ENCODE measurements around the gene ANGPTL2. TPM values are rescaled to one million over a fixed set of nuclear protein-coding genes. Genes with fewer than 3 reads are reported as not detected.

ANGPTL2 gene
- total and polyA plus RNA-seq, 2 of the 4 experiments (the other 2 are of a cell fraction) = 9.5 to 25.1 TPM

- H2BK5ac ChIP-seq (ENCODE audit: low read depth, low read length, poor library complexity, severe bottlenecking) = no peak overlapping the region
- H3K56ac ChIP-seq (ENCODE audit: extremely low read depth, insufficient read depth, low read length) = no peak overlapping the region
- DNase-seq = no peak
- dilution Hi-C loops (cut with HindIII; ENCODE audit: low sequenced_read_pairs, unreplicated experiment) (no loop called here), in situ Hi-C loops (cut with MboI; ENCODE audit: low sequenced_read_pairs) (no loop called here), intact Hi-C loops (cut with micrococcal nuclease) (no loop called here)
- H3K14ac ChIP-seq (replicated peaks; ENCODE audit: low read depth, low read length) = no peak overlapping the region
- peaks cover 0 to 10% of the 10 kb centered on the region in 2 experiments; a peak in 2 of 4 replicates for H3K79me1 ChIP-seq (ENCODE audit: low read depth in 1 of 2, low read length in 2 of 2)
- H3K27ac ChIP-seq (ENCODE audit: insufficient read depth, low read length) = no peak overlapping the region
- H2BK15ac ChIP-seq (ENCODE audit: low read depth, low read length) = no peak overlapping the region
- CTCF ChIA-PET = interaction anchor here (0.9 kb wide), 1 partner anchor 132 kb away, joined by 3 read pairs; no protein-coding TSS in a partner anchor
- H3K9me3 ChIP-seq (ENCODE audit: control insufficient read depth, insufficient read depth, low read length) = no peaks in the 10 kb centered on the region
- peaks cover 11% of the 10 kb centered on the region for H3K4me1 ChIP-seq (ENCODE audit: control insufficient read depth, insufficient read depth, low read length)
- no peak overlapping the region for H2AK9ac ChIP-seq (replicated peaks; ENCODE audit: low read depth, low read length, poor library complexity)
- H3K27me3 ChIP-seq (ENCODE audit: control insufficient read depth, insufficient read depth, low read length) = no peaks in the 10 kb centered on the region
- ATAC-seq (ENCODE audit: low read depth) = no peak
- no peak overlapping the region for H4K5ac ChIP-seq (ENCODE audit: low read depth, low read length)
- H3K36me3 ChIP-seq (ENCODE audit: control insufficient read depth, insufficient read depth, low read length) = peaks cover 61% of the 10 kb centered on the region; the same call in 1 of the 2 replicates
- H4K8ac ChIP-seq (ENCODE audit: low read depth in 2 of 2, low read length in 2 of 2) = no peak overlapping the region
- peaks cover 9% of the 10 kb centered on the region; the same call in 1 of the 2 replicates for H4K20me1 ChIP-seq (ENCODE audit: insufficient read depth, low read length)
- 100% methylated on average over 1 of the region's 5 CpGs; no CpG with 5 or more reads in 1 of the 2 experiments for WGBS, 2 experiments (ENCODE audit: extremely low coverage in 2 of 2, insufficient read length in 1 of 2)
- no peak overlapping the region for H3K23ac ChIP-seq (ENCODE audit: low read depth, low read length)
- POLR2A ChIA-PET (ENCODE audit: unreplicated experiment) = interaction anchor here (0.5 kb wide), 1 partner anchor 54 kb away, joined by 4 read pairs; no protein-coding TSS in a partner anchor
- peaks cover 11% of the 10 kb centered on the region for H3K9me1 ChIP-seq (ENCODE audit: insufficient read depth, low read length)
- no peak overlapping the region for H2AFZ ChIP-seq (replicated peaks; ENCODE audit: low read length, poor library complexity)
- no peak overlapping the region for H3K18ac ChIP-seq (ENCODE audit: low read depth, low read length)
- no peak overlapping the region for H2BK120ac ChIP-seq (ENCODE audit: low read depth, low read length)
- no peak overlapping the region for H2BK20ac ChIP-seq (ENCODE audit: low read depth, low read length)
- TF ChIP-seq MAFK (IDR thresholded peaks at IDR 0.05; ENCODE audit: low read depth, low read length) (no peak), NFE2L2 (IDR thresholded peaks at IDR 0.05; ENCODE audit: low read depth, low read length) (no peak), CEBPB (IDR thresholded peaks at IDR 0.05; ENCODE audit: low read depth, low read length) (no peak), RAD21 (IDR thresholded peaks at IDR 0.05; ENCODE audit: low read length) (no peak)
- no peak overlapping the region for H3K4ac ChIP-seq (ENCODE audit: low read depth, low read length)
- no peak overlapping the region for H3K4me3 ChIP-seq (ENCODE audit: insufficient read depth, low read depth, low read length)
- no peak overlapping the region for H2AK5ac ChIP-seq (ENCODE audit: low read depth, low read length)
- BruUV-seq (replicated peaks) = no TSS peak
- no peak overlapping the region for H3K9ac ChIP-seq (ENCODE audit: low read depth, low read length)
- no peak overlapping the region for H4K91ac ChIP-seq (ENCODE audit: insufficient read depth, low read depth, low read length)
- H3K4me2 ChIP-seq (ENCODE audit: low read depth, low read length) = no peak overlapping the region
Measured at GRCh38 chr9:127097683-127098082, 24.8 kb downstream of the ANGPTL2 start.
